Measurements from ENCODE around the gene CYFIP2.

CYFIP2 gene

DNA sequence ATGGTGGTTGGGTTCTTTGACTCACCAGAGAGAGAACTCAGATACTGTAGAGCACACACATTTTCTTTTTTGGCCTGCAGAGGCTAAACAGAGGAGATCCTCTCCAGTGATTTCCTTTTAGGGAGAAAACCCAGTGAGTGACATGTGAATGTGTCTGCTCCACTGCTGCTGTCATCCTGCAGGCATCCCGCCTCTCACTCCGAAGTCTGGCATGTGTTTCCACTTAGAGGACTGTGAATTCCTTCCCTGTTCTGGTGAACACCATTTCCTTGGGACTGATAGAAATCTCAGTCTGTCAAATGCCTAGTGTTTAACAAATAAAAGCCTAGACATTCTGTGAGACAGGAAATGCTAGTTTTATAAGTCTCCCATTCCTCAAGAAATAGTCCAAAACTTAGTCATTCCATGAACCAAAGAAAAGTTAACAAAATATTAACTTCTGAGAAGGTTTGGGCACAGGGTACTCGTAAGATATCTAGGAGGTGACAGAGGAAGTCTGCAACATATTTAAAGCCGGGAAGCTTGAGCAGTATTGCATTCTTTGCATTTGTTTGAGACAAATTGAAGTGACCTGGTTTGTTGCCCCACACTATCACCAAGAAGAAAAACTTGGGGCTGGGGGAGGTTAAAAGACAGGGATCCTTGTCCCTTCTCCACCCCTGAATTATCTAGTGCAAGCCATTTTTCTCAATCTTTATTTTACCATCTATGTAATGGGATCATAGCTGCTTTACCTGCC is 119.2 kb downstream of the CYFIP2 start:
- no peaks in the 10 kb centered on the region for H3K36me3 ChIP-seq (ENCODE audit: insufficient read depth)
- H3K79me2 ChIP-seq (ENCODE audit: insufficient read depth, low read depth) = no peaks in the 10 kb centered on the region
- H3K4me2 ChIP-seq = no peak overlapping the region
- no peak overlapping the region for H3K9ac ChIP-seq
- TF ChIP-seq, protein P1, sequence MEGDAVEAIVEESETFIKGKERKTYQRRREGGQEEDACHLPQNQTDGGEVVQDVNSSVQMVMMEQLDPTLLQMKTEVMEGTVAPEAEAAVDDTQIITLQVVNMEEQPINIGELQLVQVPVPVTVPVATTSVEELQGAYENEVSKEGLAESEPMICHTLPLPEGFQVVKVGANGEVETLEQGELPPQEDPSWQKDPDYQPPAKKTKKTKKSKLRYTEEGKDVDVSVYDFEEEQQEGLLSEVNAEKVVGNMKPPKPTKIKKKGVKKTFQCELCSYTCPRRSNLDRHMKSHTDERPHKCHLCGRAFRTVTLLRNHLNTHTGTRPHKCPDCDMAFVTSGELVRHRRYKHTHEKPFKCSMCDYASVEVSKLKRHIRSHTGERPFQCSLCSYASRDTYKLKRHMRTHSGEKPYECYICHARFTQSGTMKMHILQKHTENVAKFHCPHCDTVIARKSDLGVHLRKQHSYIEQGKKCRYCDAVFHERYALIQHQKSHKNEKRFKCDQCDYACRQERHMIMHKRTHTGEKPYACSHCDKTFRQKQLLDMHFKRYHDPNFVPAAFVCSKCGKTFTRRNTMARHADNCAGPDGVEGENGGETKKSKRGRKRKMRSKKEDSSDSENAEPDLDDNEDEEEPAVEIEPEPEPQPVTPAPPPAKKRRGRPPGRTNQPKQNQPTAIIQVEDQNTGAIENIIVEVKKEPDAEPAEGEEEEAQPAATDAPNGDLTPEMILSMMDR (conservative IDR thresholded peaks at IDR 0.05; ENCODE audit: low read depth, low read length) = no peak
- H3K4me3 ChIP-seq (IDR thresholded peaks at IDR 0.05; ENCODE audit: insufficient read depth, low read depth, low read length) = no peak overlapping the region
- H3K27ac ChIP-seq = no peak overlapping the region
- no peaks in the 10 kb centered on the region for H3K4me1 ChIP-seq (ENCODE audit: low read depth, poor library complexity, severe bottlenecking)
- no peaks in the 10 kb centered on the region for H4K20me1 ChIP-seq (ENCODE audit: insufficient read depth)
- no peaks in the 10 kb centered on the region for H3K27me3 ChIP-seq (ENCODE audit: insufficient read depth, low read depth)
- no peak overlapping the region for H2AFZ ChIP-seq (ENCODE audit: low read depth)

- no peaks in the 10 kb centered on the region for H3K4me1 ChIP-seq (ENCODE audit: low read depth, poor library complexity, severe bottlenecking)
- H3K27ac ChIP-seq = no peak overlapping the region
- TF ChIP-seq, protein P1 (conservative IDR thresholded peaks at IDR 0.05; ENCODE audit: low read depth, low read length) = no peak
- no peaks in the 10 kb centered on the region for H3K27me3 ChIP-seq (ENCODE audit: insufficient read depth, low read depth)
- H2AFZ ChIP-seq (ENCODE audit: low read depth) = no peak overlapping the region
- H3K4me3 ChIP-seq (IDR thresholded peaks at IDR 0.05; ENCODE audit: insufficient read depth, low read depth, low read length) = no peak overlapping the region
- H3K79me2 ChIP-seq (ENCODE audit: insufficient read depth, low read depth) = no peaks in the 10 kb centered on the region
- H3K9ac ChIP-seq = no peak overlapping the region
- H4K20me1 ChIP-seq (ENCODE audit: insufficient read depth) = no peaks in the 10 kb centered on the region
- H3K36me3 ChIP-seq (ENCODE audit: insufficient read depth) = no peaks in the 10 kb centered on the region
- no peak overlapping the region for H3K4me2 ChIP-seq
Observed at GRCh38 chr5:157387041-157387563, 121.2 kb downstream of the CYFIP2 start.

DNA sequence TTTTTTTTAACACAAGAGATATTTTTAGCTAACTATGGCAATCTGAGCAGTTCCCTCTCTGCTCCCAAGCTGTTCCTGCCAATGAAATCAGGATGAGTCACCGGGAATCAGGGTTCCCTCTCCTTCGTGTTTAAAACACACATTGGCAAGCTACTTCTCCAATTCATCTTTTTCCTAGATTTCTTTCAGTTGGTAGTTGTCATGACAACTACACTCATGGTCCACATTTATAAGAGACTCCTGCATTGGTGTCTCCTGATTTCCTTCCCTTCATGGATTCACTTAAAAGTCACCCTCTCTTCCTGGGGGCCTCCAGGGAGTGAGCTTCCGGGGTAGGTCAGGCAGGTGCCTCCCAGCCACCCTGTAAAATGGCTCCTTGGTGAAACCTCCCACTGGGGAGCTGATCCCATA is 121.8 kb downstream of the CYFIP2 start:
- Histone ChIP-seq H3K4me3 (IDR thresholded peaks at IDR 0.05; ENCODE audit: insufficient read depth, low read depth, low read length) (no peak overlapping the region), H3K27ac (no peak overlapping the region), H3K4me1 (ENCODE audit: low read depth, poor library complexity, severe bottlenecking) (no peaks in the 10 kb centered on the region), H4K20me1 (ENCODE audit: insufficient read depth) (no peaks in the 10 kb centered on the region), H3K79me2 (ENCODE audit: insufficient read depth, low read depth) (no peaks in the 10 kb centered on the region), H3K9ac (no peak overlapping the region), H3K36me3 (ENCODE audit: insufficient read depth) (no peaks in the 10 kb centered on the region), H3K27me3 (ENCODE audit: insufficient read depth, low read depth) (no peaks in the 10 kb centered on the region), H2AFZ (ENCODE audit: low read depth) (no peak overlapping the region), H3K4me2 (no peak overlapping the region)
- TF ChIP-seq, protein P1 (conservative IDR thresholded peaks at IDR 0.05; ENCODE audit: low read depth, low read length) = no peak

DNA sequence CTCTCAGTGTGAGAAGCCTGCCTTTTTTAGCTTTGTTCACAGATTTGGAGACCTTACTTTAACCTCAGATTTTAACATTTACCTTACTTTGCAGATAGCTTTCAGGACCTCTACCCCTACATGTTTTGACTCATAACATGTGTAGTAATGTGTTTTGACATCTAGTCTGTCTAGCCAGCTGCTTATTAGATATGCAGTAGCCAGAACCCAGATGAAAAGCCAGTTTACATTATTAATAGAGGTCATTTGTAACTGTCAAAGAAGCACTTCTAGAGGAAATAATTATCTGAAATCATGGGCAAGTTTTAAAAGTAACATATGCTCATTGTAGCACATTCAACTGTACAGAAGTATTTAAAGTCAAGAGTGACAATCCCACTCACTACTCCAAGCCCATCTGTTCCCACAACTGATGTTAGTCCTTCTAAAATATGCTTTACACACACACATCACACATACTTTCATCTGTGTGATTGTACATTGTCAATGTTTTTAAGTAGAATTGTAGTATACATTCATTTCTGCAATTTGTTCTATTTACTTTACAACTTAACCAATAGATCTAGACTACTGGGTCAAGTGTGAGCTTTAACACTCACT is 122.3 kb downstream of the CYFIP2 start:
- Histone ChIP-seq H3K79me2 (ENCODE audit: insufficient read depth, low read depth) (no peaks in the 10 kb centered on the region), H3K27me3 (ENCODE audit: insufficient read depth, low read depth) (no peaks in the 10 kb centered on the region), H3K9ac (no peak overlapping the region), H3K4me2 (no peak overlapping the region), H4K20me1 (ENCODE audit: insufficient read depth) (no peaks in the 10 kb centered on the region), H3K4me1 (ENCODE audit: low read depth, poor library complexity, severe bottlenecking) (no peaks in the 10 kb centered on the region), H3K36me3 (ENCODE audit: insufficient read depth) (no peaks in the 10 kb centered on the region), H3K27ac (no peak overlapping the region), H2AFZ (ENCODE audit: low read depth) (no peak overlapping the region), H3K4me3 (IDR thresholded peaks at IDR 0.05; ENCODE audit: insufficient read depth, low read depth, low read length) (no peak overlapping the region)
- TF ChIP-seq, protein P1 (conservative IDR thresholded peaks at IDR 0.05; ENCODE audit: low read depth, low read length) = no peak
